GF-D8 (cell line): Measurements from ENCODE around the gene STARD5.
"Not testable (repeated sequence)": the region's sequence is repeated elsewhere in the genome, so short reads cannot be mapped to it uniquely, and the experiment has no call there.

ENCODE experiments used
- DNase-seq: peaks from one replicate; lab custom pipeline; 2025; lab: John Stamatoyannopoulos, UW

STARD5 gene, protein sequence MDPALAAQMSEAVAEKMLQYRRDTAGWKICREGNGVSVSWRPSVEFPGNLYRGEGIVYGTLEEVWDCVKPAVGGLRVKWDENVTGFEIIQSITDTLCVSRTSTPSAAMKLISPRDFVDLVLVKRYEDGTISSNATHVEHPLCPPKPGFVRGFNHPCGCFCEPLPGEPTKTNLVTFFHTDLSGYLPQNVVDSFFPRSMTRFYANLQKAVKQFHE

GRCh38 chr15:81323944-81324881 is at the start of gene STARD5:
STARD5 (minus strand) TSS chr15:81324141; CDS start chr15:81324099, 42 bp downstream.
- peak; percentile 49 for DNase-seq

DNA sequence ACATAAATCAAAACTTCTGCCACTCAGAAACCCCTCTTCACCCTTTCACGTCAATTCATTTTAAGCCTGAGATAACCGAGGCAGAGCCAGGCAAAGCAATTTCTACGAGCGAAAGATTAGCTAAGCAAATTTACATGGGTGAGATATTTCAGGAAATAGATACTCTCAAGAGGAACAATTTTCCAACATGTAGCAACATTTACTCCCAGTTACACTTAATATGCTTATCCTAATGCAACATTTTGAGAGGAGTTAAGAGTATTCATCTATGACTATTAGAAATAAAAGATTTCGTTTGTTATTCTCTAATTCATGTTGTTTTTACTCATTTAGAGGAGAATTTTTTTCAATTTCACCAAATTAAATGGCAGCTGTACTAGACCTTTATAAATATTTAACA is 49.2 kb upstream of the STARD5 start:
- no peak for DNase-seq

DNA sequence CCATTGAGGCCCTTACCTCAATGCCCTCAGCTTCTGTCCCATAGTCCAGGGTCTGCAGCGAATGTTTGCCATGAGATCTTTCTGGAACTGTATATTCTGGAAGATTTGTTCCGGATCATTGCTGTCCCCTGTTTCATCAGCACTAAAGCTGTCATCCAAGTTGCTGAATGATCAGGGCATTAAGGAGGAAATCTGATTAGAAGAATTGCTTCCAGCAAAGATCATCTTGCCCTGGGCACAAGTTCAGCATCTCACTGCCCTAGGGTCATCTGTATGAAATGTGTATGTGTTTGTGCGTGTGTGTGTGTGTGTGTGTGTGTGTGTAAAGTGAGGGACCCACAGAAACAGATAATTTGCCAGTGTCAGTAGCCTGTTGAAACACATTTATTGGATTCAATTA is 48.6 kb upstream of the STARD5 start:
- no peak for DNase-seq

GRCh38 chr15:81363718-81364500 is 40.0 kb upstream of the STARD5 start:
- DNase-seq: no peak

DNA sequence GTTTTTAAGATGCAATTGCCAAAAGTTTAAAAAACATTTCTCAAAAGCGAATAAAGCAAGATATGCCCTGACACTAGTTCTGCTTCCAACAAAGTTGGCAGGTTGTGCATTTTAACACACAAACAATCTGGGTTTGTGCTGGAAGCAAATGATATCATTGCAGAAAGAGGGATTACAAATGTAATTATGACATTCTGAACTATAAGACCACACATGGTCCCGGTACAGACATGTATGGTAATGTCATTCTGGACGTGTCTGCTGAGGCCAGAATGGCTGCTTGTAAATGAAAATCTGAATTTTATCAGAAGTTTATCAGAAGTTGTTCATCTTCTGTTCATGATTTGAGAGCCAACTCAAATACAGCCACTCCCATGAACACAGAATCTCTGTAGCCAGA is 39.3 kb upstream of the STARD5 start:
- no peak for DNase-seq

GRCh38 chr15:81362790-81363189 is 38.8 kb upstream of the STARD5 start:
- DNase-seq: no peak

DNA sequence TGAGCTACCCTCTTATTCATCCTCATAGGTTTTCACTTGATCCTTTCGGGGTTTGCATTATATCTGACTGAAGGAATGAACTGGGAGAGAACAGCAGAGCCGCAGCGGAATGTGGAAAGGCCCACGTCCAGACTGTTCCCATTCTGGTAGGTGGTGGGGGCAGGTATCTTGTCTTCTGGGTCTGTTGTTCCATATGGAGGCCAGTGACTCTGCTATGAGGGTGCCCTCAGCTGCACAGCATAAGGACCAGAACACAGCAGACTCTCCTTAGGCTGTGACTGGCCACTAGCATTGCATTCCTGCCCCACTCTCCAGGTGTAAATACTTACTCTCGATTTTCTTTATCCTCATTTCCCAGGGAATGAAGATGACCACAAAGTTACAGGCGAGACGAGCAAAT is 38.0 kb upstream of the STARD5 start:
- DNase-seq: no peak

- no peak for DNase-seq
Observed at GRCh38 chr15:81360491-81360890, 36.5 kb upstream of the STARD5 start.

DNA sequence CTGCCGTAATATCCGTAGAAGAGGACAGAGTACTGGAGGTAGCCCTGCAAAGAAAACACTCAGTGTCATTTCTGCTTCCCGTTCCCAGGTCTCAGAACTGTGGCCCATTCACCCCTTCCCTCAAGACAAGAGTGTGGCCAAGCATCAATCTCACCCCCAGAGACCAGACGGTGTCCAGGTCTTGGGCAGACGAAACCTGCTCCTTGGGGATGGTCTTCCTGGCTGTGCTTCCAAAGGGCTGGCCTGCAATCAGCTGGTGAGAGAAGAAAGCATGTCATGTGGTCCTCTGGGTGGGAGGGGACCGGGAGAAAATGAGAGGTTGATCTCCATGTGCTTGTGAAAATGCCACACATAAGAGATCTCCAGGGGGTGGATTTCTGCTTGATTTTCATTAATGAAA is 34.3 kb upstream of the STARD5 start:
- DNase-seq: no peak

DNA sequence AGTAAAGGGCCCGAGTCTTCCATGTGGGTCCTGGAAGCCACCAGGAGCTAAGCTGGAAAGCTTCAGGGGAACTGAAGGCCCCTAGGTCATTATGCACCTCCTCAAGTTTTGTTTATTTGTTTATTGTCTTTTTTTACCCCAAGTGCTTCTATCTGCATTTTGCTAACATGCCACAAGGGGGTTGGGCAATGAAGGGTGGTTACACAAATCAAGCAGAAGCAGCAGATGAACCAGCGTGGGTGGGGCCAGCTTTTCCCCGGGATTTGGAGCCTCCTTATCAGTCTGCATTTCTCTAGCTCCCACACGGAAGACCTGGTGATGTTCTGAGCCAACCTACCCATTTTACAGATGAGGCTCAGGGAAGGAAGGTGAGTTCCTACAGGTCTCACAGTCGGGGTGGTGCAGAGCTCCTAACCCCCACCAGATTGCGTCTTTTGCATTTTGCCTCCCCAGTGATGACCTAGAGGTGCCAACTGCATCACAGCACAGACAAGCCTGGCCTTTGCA is 33.3 kb upstream of the STARD5 start:
- no peak for DNase-seq

- DNase-seq: no peak
Observed at GRCh38 chr15:81356252-81356651, 32.3 kb upstream of the STARD5 start.

- DNase-seq: no peak
Observed at GRCh38 chr15:81351651-81352050, 27.7 kb upstream of the STARD5 start.

DNA sequence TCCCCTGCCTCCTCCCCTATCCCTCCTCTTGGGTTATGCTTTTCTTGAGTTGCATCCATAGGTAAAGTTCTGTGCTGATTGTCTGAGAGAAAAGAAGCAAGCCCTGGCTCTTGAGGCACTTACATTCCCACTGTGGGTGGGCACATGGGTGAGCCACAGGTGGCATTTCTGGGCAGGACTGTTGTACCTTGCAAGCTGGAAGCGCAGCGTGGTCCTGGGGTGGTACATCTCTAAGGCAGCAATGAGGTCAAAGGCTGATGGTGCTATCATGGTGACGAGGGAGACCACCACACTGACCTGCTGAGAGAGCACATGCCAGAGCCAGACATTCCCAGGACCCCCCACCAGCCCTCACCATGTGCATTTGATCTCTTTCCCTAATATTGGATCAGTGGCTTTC is 25.3 kb upstream of the STARD5 start:
- DNase-seq: no peak

GRCh38 chr15:81348691-81349090 is 24.8 kb upstream of the STARD5 start:
- DNase-seq: not testable (repeated sequence)

DNA sequence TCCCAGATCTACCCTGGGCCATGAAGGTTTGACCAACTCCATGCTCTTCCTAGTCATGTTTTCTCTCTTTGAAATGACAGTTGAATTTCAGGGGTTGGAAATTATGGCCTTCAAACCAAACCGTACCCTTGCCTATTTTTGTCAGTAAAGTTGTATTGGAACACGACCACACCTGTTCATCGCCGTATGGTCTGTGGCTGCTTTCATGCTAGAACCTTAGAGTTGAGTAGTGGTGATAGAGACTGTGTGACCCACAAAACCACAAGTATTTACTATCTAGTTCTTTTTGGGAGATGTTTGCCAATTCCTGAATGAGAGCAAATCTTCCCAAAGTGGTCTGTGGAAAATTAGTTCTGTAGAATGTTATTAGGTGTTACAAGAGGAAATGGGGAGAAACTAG is 24.0 kb upstream of the STARD5 start:
- DNase-seq: no peak

GRCh38 chr15:81346611-81347010 is 22.7 kb upstream of the STARD5 start:
- DNase-seq: no peak

DNA sequence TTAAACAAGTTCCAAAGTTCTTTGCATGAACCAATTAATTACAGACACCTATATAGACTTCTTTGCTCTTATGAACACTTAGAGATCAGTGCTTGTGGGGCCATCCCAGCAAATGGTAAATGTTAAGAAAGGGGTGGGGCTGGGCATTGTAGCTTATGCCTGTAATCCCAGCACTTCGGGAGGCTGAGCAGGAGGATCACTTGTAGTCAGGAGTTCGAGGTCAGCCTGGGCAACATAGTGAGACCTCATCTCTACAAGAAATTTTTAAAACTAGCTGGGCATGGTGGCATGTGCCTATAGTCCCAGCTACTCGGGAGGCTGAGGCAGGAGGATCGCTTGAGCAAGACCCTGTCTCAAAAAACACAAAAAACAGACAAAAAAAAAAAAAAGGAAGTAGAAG is 19.4 kb upstream of the STARD5 start:
- DNase-seq: no peak

DNA sequence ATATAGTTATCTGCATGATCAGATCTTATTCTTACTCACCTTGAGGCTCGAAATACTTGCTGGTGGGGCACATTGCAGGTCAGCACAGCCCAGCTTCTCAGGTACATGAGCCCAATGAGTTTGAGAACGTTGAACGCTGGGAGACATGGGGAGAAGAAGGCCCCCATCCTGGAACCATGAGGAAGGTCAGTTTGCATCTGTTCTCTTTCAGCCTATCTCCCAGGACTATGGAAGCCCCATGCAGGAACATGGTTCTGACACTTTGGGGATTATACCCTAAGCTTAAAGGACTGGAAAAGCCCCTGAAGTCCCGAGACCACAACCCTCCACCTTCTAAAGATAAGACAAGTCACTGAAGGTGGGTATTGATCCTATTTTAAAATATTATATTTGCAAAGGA is 17.4 kb upstream of the STARD5 start:
- no peak for DNase-seq

DNA sequence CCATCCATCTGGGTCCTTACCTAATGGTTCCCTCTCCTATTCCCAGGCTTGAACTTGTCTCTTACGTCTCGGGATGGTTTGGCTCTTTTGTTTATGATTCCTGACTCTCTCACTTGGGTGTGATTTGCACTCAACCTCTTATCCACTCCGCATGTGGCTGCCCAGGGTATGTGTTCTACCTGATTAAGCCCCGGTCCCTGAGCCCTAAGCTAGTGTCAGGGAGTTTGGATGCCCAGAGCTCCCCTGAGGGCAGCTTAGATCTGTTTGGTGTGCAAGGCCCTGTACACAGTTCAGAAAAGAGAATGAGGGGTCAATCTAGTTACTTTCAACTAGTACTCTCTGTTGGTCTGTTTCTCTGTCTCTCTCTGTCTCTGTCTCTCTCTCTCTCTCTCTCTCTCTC is 15.9 kb upstream of the STARD5 start:
- DNase-seq: no peak

- no peak for DNase-seq
Observed at GRCh38 chr15:81339321-81339720, 15.4 kb upstream of the STARD5 start.

- no peak for DNase-seq
Observed at GRCh38 chr15:81338170-81339007, 14.4 kb upstream of the STARD5 start.
